C4-2B (cell line): ENCODE data around the gene LOXHD1.

Experiments used
- ZFX ChIP-seq: fragments of 450-650 bp; IDR thresholded peaks from 2 replicates; pipeline ENCODE4 v1.6.1; 2017
- TF ChIP-seq, protein P1 (sequence below): fragments of 450-650 bp; conservative IDR thresholded peaks from 2 replicates; pipeline ENCODE4 v1.5.1; 2017; ENCODE audit warnings: mild to moderate bottlenecking

DNA sequence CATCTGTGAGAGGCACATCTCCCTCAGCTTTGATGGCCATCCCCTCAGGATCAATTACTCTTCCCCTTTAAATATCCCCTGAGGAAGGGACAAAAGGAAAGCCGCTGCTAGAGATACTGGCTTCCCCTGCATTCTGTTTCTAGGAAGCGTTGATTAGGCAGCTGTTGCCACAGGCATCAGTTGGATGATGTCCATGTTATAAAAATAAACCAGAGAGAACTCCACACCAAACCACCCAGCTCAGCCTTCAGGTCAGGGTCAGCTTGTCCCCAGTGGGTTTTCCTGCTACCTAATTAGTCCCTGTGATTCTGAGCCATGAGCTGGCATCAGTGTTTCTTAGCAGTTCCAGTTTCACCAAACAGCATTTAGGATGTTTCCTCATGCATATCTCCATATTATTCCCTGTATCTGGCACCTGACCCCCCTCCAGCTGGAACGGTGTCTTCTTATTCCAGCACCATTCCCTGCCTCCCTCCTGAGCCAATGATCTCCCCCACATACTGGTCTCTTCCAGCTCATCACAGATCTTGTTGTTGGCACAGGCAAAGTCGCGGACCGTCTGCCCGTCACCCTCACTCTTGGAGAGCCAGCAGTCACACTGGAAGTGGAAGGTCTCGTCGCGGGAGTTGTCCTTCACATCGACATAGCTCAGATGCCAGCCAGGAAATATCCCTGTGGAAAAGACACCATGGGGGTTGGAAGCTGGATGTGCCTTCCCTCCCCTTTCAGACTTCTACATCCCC, 168.4 kb downstream of the LOXHD1 start:
- TF ChIP-seq, protein P1, sequence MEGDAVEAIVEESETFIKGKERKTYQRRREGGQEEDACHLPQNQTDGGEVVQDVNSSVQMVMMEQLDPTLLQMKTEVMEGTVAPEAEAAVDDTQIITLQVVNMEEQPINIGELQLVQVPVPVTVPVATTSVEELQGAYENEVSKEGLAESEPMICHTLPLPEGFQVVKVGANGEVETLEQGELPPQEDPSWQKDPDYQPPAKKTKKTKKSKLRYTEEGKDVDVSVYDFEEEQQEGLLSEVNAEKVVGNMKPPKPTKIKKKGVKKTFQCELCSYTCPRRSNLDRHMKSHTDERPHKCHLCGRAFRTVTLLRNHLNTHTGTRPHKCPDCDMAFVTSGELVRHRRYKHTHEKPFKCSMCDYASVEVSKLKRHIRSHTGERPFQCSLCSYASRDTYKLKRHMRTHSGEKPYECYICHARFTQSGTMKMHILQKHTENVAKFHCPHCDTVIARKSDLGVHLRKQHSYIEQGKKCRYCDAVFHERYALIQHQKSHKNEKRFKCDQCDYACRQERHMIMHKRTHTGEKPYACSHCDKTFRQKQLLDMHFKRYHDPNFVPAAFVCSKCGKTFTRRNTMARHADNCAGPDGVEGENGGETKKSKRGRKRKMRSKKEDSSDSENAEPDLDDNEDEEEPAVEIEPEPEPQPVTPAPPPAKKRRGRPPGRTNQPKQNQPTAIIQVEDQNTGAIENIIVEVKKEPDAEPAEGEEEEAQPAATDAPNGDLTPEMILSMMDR, result no peak
- no peak for TF ChIP-seq ZFX
